Measurements from ENCODE around the gene SORBS2. TPM values are rescaled to one million over a fixed set of nuclear protein-coding genes. Genes with fewer than 3 reads are reported as not detected.

Gene SORBS2
- total and polyA plus RNA-seq, 12 donors: 175 to 3,169 (median 1,523) TPM

GRCh38 chr4:185779517-185779916 is 32.5 kb downstream of the SORBS2 start:
- intact Hi-C loops (cut with DNase I): loop anchor here in 4 of 10 donors (10.0 kb wide), 3 partner anchors 125 to 245 kb away; no protein-coding TSS in a partner anchor
- no peak for ATAC-seq
- no peaks in the 10 kb centered on the region for H3K36me3 ChIP-seq
- H3K4me3 ChIP-seq: no peak overlapping the region
- no peaks in the 10 kb centered on the region for H3K9me3 ChIP-seq
- peak overlapping the region in 5 of 10 donors; percentile 6 to 55 (median 27) for H3K27ac ChIP-seq
- no peak for DNase-seq
- 71 to 76% methylated on average over 3 of the region's 3 CpGs for WGBS, 2 donors
- no peaks in the 10 kb centered on the region for H3K27me3 ChIP-seq
- peaks cover 0 to 90% (median 35%) of the 10 kb centered on the region in 9 donors for H3K4me1 ChIP-seq
- TF ChIP-seq CTCF (IDR thresholded peaks at IDR 0.05): no peak

- Histone ChIP-seq H3K27me3 (no peaks in the 10 kb centered on the region), H3K4me3 (no peak overlapping the region), H3K36me3 (no peaks in the 10 kb centered on the region), H3K27ac (peak overlapping the region in 7 of 10 donors; percentile 6 to 55 (median 27)), H3K4me1 (peaks cover 0 to 88% (median 34%) of the 10 kb centered on the region in 9 donors), H3K9me3 (no peaks in the 10 kb centered on the region)
- no peak for ATAC-seq
- DNase-seq: no peak
- TF ChIP-seq CTCF (IDR thresholded peaks at IDR 0.05): no peak
- 52 to 64% methylated on average over 11 of the region's 11 CpGs for WGBS, 2 donors
- intact Hi-C loops (cut with DNase I): loop anchor here in 4 of 10 donors (10.0 kb wide), 3 partner anchors 124 to 246 kb away; no protein-coding TSS in a partner anchor
These were observed 33.7 kb downstream of the SORBS2 start for GRCh38 chr4:185778307-185778706.

GRCh38 chr4:185775792-185776555 is 36.0 kb downstream of the SORBS2 start:
- DNase-seq (no peak), ATAC-seq (peak; percentile 58 to 81 (median 71))
- peak overlapping the region; percentile 1 to 50 (median 44) for H3K4me3 ChIP-seq
- H3K36me3 ChIP-seq: no peaks in the 10 kb centered on the region
- H3K9me3 ChIP-seq: no peaks in the 10 kb centered on the region
- 31 to 40% methylated on average over 4 of the region's 4 CpGs for WGBS, 2 donors
- peaks cover 0 to 88% (median 44%) of the 10 kb centered on the region in 9 donors for H3K4me1 ChIP-seq
- H3K27ac ChIP-seq: peak overlapping the region; percentile 65 to 93 (median 80)
- TF ChIP-seq CTCF (IDR thresholded peaks at IDR 0.05): peak in 4 of 9 donors; percentile 9 to 28 (median 18)
- H3K27me3 ChIP-seq: no peaks in the 10 kb centered on the region
- intact Hi-C loops (cut with DNase I): loop anchor here in 4 of 10 donors (10.0 kb wide), 3 partner anchors 121 to 249 kb away; no protein-coding TSS in a partner anchor

GRCh38 chr4:185774845-185775680 is 36.9 kb downstream of the SORBS2 start:
- Histone ChIP-seq H3K4me3 (peak overlapping the region; percentile 1 to 50 (median 44)), H3K4me1 (peaks cover 0 to 89% (median 44%) of the 10 kb centered on the region in 9 donors), H3K36me3 (peaks cover 0 to 6% (median 0%) of the 10 kb centered on the region in 9 donors), H3K27ac (peak overlapping the region; percentile 65 to 93 (median 80)), H3K27me3 (no peaks in the 10 kb centered on the region), H3K9me3 (peaks cover 0 to 7% (median 0%) of the 10 kb centered on the region in 11 donors)
- ATAC-seq: peak in 5 of 8 donors; percentile 27 to 60 (median 41)
- intact Hi-C loops (cut with DNase I): loop anchor here in 4 of 10 donors (10.0 kb wide), 3 partner anchors 120 to 250 kb away; no protein-coding TSS in a partner anchor
- DNase-seq: peak in 1 of 2 donors; percentile 48
- peak in 1 of 9 donors; percentile 14 for TF ChIP-seq CTCF (IDR thresholded peaks at IDR 0.05)
- 7 to 8% methylated on average over 5 of the region's 5 CpGs for WGBS, 2 donors

All from heart right ventricle (tissue), 16 donors.